ENCODE data around the gene GATD1.

- TF ChIP-seq CTCF (IDR thresholded peaks at IDR 0.05) (no peak), POLR2A (IDR thresholded peaks at IDR 0.05) (no peak)
Measured at GRCh38 chr11:824292-824880, 47.1 kb upstream of the GATD1 start.

Measured in Peyer's patch (tissue), 4 donors.